B cell (primary cell): Measurements from ENCODE around the gene ASTN2.

Experiments used
- CTCF ChIP-seq: fragments of 200-600 bp; IDR thresholded peaks from one replicate; pipeline ENCODE4 v1.8.0; 2022; ENCODE audit warnings: antibody characterized with exemption, mild to moderate bottlenecking
- EZH2 ChIP-seq: IDR thresholded peaks from 2 replicates; pipeline ENCODE4 v1.6.1; 2012; ENCODE audit warnings: borderline replicate concordance, low read depth, mild to moderate bottlenecking, moderate library complexity, low read length; ENCODE audit not compliant: insufficient read depth, poor library complexity, severe bottlenecking

GRCh38 chr9:117104716-117105495 is 310.0 kb downstream of the ASTN2 start:
- TF ChIP-seq CTCF (no peak), EZH2 (no peak)
